Activated T-helper 1 cell treated with anti-CD3 and anti-CD28 coated beads, Interleukin-2, amount 50 U/mL, for 16 hours (primary cell): ENCODE results near the gene RFFL.
"Not testable (repeated sequence)": the region's sequence is repeated elsewhere in the genome, so short reads cannot be mapped to it uniquely, and the experiment has no call there.

ENCODE experiments used
- DNase-seq, 2 donors: peaks; one replicate each; pipeline ENCODE4 v3.0.0-alpha.2; 2020; ENCODE audit warnings: low read depth in 1 of 2, low spot score in 1 of 2

RFFL gene, protein sequence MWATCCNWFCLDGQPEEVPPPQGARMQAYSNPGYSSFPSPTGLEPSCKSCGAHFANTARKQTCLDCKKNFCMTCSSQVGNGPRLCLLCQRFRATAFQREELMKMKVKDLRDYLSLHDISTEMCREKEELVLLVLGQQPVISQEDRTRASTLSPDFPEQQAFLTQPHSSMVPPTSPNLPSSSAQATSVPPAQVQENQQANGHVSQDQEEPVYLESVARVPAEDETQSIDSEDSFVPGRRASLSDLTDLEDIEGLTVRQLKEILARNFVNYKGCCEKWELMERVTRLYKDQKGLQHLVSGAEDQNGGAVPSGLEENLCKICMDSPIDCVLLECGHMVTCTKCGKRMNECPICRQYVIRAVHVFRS

DNA sequence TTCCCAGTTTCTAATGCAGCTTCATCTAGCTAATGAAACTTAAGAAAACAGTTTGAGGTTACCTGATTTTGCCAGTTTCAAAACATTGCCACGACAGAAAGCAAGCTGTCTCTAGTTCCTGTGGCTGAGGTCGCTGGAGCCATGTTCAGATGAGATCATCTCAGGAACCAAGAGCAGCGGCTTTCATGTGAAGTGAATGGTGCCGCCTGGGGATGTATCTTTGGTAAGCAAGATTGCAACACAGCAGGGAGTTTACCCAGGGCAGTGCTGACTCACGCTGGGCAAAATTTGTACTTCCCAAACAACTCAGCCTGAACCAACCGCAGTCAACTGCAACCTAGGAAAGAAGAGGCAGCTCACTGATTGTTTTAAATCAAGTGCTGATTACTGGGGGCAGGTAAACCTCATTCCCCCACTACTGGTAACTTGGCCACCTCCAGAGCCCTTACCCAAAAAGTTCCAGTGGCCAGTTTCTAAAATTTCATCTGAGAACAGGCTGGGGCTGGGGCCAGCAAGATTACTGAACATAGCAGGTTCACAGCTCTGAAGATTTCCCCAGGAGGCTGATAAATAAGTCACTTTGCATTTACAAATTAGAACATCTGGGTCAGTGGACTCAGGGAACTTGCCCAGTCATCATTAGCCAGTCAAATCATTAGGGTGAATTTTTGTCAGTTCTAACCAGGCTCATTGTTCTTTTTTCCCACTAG lies at the start of gene RFFL:
Gene RFFL (minus strand): TSS at position 194 of the 710 bp plus-strand sequence. CDS start 37,154 bp downstream, outside the sequence.
- peak; percentile 58 to 77 for DNase-seq

DNA sequence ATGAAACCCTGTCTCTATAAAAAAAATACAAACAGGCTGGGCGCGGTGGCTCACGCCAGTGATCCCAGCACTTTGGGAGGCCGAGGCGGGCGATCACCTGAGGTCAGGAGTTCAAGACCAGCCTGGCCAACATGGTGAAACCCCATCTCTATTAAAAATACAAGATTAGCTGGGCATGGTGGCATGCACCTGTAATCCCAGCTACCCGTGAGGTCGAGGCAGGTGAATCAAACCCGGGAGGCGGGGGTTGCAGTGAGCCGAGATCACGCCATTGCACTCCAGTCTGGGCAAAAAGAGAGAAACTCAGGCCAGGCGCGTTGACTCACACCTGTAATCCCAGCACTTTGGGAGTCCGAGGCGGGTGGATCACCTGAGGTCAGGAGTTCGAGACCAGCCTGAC lies 47.3 kb upstream of the RFFL start:
- DNase-seq, result not testable (repeated sequence)

DNA sequence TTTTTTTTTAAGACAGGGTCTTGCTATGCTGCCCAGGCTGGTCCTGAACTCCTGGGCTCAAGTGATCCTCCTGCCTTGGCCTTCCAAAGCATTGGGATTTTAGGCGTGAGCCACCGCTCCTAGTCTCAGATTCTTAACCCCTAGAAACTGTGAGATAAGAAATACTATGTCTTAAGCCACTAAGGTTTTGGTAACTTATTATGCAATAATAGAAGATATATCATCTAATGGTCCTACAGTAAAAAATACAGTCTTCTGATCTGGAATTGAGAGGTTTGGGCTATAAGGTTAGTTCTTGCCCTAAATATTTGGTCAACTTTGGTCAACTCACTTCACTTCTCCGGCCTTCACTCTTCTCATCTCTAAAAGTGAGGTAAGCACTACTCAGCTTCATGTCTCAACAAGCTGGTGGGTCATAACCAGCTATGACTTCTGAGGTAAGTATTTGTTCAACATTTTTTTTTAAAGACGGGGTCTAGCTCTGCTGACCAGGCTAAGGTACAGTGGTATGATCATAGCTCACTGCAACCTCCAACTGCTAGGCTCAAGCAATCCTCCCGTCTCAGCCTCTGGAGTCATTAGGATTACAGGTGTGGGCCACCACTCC lies 41.4 kb upstream of the RFFL start:
- DNase-seq, result no peak

- DNase-seq, result no peak
These were observed 39.8 kb upstream of the RFFL start for GRCh38 chr17:35103271-35103670.

DNA sequence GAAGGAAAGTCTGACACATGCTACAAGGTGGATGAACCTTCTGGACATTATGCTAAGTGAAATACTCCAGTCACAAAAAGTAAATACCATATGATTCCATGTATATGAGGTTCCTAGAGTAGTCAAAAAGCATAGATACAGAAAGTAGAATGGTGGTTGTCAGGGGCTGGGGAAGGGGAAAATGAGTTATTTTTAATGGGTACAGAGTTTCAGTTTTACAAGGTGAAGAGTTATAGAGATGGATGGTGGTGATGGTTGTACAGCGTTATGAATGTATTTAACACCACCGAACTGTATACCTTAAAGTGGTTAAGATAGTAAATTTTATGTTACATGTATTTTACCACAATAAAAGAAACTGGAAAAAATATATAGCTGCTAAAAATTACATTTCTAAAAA lies 38.2 kb upstream of the RFFL start:
- no peak for DNase-seq

DNA sequence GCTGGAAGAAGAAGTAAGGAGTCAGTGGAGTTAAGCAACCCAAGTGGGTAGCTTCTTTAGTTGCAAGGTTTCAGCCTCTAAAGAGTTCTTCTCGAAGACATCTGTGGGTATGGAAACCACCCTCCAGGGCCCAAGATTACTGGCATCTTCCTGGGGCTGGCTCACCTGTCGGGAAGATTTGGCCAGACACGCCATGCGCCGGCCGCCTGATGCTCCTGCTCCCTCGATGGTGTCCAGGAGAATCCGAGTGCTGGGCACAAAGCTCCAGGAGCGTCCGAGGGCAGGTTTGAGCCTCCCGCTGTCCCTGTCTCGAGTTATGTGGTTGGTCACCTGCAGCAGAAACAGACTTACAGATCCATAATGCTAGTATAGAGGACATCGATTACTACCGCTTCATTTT lies 37.5 kb upstream of the RFFL start:
- DNase-seq, result no peak

DNA sequence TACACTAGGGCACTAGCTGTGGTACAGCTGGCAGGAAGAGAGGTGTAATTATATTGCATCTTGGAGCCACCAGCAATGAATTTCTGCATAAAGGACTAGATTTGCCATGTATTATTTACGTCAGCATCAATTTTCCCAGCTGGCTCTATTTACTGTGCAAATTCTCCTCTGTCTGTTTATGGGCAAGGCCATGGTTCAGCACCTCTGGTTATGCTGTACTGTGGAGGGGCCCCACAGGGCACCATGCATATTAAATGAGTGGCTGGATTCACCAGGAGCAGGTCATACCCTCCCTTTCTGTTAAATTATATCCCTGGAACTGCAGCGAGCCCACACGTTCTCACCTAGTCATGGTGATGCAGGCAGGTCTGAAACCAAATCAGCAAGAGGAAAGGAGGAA lies 36.4 kb upstream of the RFFL start:
- DNase-seq, result no peak

DNA sequence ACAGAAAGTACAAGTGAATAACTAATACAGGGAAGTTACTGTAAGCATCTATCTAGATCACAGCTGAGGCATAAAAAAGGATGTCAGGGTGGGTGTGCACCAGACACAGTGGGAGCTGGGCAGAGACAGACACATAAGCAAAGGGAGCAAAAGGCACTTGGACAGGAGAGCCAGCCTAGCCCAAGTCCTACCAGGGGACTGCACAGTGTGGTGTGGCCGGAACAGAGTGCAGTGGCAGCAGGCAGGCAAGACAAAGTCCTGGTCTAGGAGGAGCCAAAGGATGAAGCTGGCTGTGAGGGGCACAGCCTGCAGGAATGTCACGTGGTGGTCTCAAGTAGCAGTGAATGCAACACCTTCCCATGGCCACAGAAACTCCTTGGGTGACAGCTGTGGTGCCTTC lies 34.3 kb upstream of the RFFL start:
- DNase-seq, result no peak

GRCh38 chr17:35095741-35096140 lies 32.2 kb upstream of the RFFL start:
- DNase-seq, result no peak

DNA sequence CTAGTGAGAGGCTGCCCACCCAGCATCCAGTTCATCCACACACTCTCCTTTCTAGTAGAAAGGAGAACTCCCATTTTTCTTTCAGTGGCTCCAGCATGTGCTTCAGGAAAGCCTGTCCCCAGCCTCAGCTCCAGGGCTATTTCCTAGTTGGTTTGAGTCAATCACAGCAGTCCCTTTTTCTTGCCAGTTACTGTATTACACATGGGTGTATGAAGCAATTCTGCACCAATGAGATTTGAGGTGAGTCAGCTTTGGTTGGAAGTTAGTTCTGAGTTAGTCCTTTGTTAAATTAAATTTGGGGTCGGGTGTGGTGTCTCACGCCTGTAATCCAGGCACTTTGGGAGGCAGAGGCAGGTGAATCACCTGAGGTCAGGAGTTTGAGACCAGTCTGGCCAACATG lies 31.4 kb upstream of the RFFL start:
- DNase-seq, result no peak

- not testable (repeated sequence) for DNase-seq
These were observed 27.2 kb upstream of the RFFL start for GRCh38 chr17:35090707-35091106.

DNA sequence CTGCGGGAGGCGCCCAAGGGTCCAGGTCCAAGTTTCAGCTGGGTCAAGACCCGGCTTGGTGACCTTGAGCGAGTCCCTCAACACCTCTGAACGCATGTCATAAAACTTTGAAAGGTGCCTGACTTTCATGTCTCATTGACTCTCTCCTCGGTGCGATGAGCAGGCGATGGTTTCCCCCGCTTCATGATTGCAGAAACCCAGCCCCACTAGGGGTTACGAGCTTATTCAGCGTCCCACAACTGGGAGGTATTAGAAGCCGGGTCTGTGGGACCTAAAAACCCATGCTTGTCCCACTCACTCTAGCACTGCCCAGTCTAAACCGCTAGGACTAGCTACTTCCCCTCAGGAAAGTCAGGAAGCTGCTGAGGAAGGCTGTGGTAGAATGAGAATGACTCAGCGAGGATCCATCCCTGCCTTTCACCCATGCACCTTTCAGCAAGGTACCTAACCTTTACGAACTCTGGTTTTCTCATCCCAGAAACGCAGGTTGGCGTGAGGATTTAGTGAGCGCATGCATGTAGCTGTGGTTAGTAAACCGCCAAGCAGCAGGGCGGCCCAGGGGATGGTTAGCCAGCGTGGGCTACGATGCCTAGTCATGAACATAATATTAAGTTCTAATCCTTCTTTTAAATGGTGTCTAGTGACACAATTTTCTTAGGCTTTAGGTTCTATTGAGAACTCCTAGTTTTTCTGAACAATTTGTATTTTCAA lies 26.2 kb upstream of the RFFL start:
- DNase-seq, result peak in 1 of 2 donors; percentile 9

- DNase-seq, result peak; percentile 77 to 88
These were observed 25.5 kb upstream of the RFFL start for GRCh38 chr17:35088881-35089585.

DNA sequence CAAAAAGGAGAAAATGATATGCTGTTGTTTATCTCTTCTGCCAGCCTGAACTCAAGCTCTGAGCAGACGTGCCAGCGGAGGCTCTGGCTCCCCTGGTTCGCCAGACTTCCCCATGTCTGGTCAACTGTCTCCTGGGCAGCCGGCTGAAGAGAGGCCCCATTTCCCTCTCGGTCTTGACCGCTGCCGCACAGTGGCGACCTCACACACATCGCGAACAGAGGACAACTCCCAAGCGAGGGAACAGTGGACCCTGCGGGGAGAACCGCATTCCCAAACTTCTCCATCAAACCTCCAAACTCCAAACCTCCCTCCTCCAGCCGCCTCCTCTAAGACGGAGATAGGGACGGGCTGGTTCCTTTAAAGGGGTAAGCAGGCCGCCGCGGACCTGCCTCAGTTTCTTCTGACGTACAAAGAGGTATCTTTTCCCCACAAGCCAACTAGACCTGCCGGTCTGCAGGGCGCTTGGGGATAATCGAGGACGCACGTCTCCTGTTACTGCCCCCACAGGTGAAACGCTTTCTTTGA lies 24.9 kb upstream of the RFFL start:
- no peak for DNase-seq

DNA sequence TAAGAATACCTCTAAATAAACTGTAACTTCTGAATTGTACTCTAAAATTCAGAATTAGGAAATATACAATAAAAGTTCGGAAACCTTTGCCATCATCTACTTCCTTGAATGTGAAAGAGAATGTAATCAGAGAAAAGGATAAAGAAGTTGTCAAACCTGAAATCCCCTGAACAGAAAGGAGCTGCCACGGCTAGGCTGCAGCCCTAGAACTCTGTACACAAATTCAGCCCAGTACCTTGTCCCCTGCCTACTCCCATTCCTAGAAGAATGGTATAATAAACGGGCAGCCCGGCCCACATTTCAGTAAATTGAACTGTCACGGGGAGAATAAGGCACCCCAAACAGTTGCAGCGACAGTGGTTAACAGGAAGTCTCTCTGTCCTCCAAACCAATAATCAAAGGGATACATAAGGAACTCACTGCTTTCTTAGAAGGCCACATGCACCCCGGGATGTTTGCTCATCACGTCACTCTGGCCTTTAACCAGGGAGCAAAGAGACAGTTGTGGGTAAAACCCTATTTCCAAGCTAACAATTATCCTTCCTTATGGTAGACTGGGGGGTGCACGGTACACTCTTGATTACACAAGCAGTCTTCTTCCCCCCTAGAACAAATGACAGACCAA lies 24.3 kb upstream of the RFFL start:
- DNase-seq, result no peak

GRCh38 chr17:35086931-35087573 lies 23.5 kb upstream of the RFFL start:
- DNase-seq, result no peak

GRCh38 chr17:35086164-35086563 lies 22.7 kb upstream of the RFFL start:
- DNase-seq, result no peak

GRCh38 chr17:35084987-35085386 lies 21.5 kb upstream of the RFFL start:
- no peak for DNase-seq

- no peak for DNase-seq
These were observed 19.6 kb upstream of the RFFL start for GRCh38 chr17:35083071-35083470.
